Lower leg skin (tissue), 3 donors: Measurements from ENCODE around the gene SPECC1L.
"Not testable (repeated sequence)": the region's sequence is repeated elsewhere in the genome, so short reads cannot be mapped to it uniquely, and the experiment has no call there.

ENCODE experiments used
- POLR2A ChIP-seq, 2 donors: fragments of 450-650 bp; IDR thresholded peaks; one replicate each; pipeline ENCODE4 v1.6.1; 2016 to 2017; ENCODE audit warnings: antibody characterized with exemption in 2 of 2, mild to moderate bottlenecking in 1 of 2, moderate library complexity in 1 of 2
- TF ChIP-seq, protein P1 (sequence below), 3 donors: fragments of 450-650 bp; IDR thresholded peaks; one replicate each; pipeline ENCODE4 v1.5.1; 2016; ENCODE audit warnings: antibody characterized with exemption in 3 of 3, mild to moderate bottlenecking in 3 of 3, moderate library complexity in 2 of 3

DNA sequence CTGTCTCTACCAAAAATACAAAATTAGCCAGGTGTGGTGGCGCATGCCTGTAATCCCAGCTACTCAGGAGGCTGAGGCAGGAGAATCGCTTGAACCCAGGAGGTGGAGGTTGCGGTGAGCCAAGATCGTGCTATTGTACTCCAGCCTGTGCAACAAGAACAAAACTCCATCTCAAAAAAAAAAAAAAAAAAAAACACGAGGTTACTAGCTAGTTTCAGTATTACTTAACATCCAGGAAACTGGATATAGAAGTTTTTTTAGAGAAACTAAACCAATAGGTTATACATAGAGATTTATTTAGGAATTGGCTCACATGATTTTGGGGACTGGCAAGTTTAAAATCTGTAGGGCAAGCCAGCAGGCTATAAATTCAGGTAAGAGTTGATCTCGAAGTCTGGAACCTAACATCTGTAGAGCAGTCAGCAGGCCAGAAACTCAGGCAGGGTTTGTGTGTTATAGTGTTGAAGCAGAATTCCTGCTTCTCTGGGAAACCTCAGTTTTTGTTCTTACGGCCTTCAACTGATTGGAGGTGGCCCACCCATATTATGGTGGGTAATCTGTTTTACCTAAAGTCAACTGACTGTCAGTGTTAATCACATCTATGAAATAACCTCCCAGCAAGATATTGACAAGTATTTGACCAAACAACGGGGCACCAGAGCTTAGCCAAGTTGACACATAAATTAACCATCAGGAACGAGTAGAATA is 29.5 kb upstream of the SPECC1L start:
- not testable (repeated sequence) for TF ChIP-seq POLR2A (IDR thresholded peaks at IDR 0.05)
- TF ChIP-seq, protein P1, sequence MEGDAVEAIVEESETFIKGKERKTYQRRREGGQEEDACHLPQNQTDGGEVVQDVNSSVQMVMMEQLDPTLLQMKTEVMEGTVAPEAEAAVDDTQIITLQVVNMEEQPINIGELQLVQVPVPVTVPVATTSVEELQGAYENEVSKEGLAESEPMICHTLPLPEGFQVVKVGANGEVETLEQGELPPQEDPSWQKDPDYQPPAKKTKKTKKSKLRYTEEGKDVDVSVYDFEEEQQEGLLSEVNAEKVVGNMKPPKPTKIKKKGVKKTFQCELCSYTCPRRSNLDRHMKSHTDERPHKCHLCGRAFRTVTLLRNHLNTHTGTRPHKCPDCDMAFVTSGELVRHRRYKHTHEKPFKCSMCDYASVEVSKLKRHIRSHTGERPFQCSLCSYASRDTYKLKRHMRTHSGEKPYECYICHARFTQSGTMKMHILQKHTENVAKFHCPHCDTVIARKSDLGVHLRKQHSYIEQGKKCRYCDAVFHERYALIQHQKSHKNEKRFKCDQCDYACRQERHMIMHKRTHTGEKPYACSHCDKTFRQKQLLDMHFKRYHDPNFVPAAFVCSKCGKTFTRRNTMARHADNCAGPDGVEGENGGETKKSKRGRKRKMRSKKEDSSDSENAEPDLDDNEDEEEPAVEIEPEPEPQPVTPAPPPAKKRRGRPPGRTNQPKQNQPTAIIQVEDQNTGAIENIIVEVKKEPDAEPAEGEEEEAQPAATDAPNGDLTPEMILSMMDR (IDR thresholded peaks at IDR 0.05) = not testable (repeated sequence)
